WERI-Rb-1 (cell line): ENCODE measurements around the gene CIAO3.

Experiments
- DNase-seq: peaks from one replicate; pipeline ENCODE4 v3.0.0-alpha.2; 2020
- H3K27ac ChIP-seq: fragments of 250-450 bp; sonication (Bioruptor Pico); 2 replicates; pipeline ENCODE4 v1.5.1; 2020; ENCODE audit warnings: mild to moderate bottlenecking, moderate library complexity
- H3K27me3 ChIP-seq: fragments of 250-450 bp; sonication (Bioruptor Pico); 2 replicates; pipeline ENCODE4 v1.5.1; 2021; ENCODE audit warnings: mild to moderate bottlenecking, low read depth, moderate library complexity; ENCODE audit not compliant: insufficient read depth, severe bottlenecking
- H3K36me3 ChIP-seq: fragments of 250-450 bp; sonication (Bioruptor Pico); 2 replicates; pipeline ENCODE4 v1.5.1; 2020; ENCODE audit warnings: mild to moderate bottlenecking, moderate library complexity
- H3K4me3 ChIP-seq: 2 replicates; pipeline ENCODE4 v1.5.1; 2011; ENCODE audit warnings: low read depth, mild to moderate bottlenecking, control low read depth, low read length
- H3K9me3 ChIP-seq: fragments of 250-450 bp; sonication (Bioruptor Pico); 2 replicates; pipeline ENCODE4 v1.5.1; 2021; ENCODE audit warnings: mild to moderate bottlenecking, moderate library complexity; ENCODE audit not compliant: severe bottlenecking
- CTCF ChIP-seq: IDR thresholded peaks from 2 replicates; pipeline ENCODE4 v1.5.1; 2011; ENCODE audit warnings: low read depth, mild to moderate bottlenecking, control low read depth, inconsistent platforms, low read length

Gene CIAO3

GRCh38 chr16:724188-725040 is 16.4 kb downstream of the CIAO3 start:
- Histone ChIP-seq H3K9me3 (no peaks in the 10 kb centered on the region), H3K27ac (no peak overlapping the region), H3K36me3 (peaks cover 6% of the 10 kb centered on the region), H3K27me3 (no peaks in the 10 kb centered on the region), H3K4me3 (no peak overlapping the region)
- no peak for DNase-seq
- no peak for TF ChIP-seq CTCF

- no peak for TF ChIP-seq CTCF
- Histone ChIP-seq H3K9me3 (no peaks in the 10 kb centered on the region), H3K27ac (no peak overlapping the region), H3K27me3 (no peaks in the 10 kb centered on the region), H3K36me3 (peaks cover 6% of the 10 kb centered on the region), H3K4me3 (no peak overlapping the region)
- DNase-seq = no peak
These were observed 17.1 kb downstream of the CIAO3 start for GRCh38 chr16:723695-724094.

GRCh38 chr16:722835-723633 is 17.8 kb downstream of the CIAO3 start:
- DNase-seq = no peak
- Histone ChIP-seq H3K4me3 (no peak overlapping the region), H3K27me3 (no peaks in the 10 kb centered on the region), H3K9me3 (no peaks in the 10 kb centered on the region), H3K27ac (no peak overlapping the region), H3K36me3 (peaks cover 6% of the 10 kb centered on the region)
- TF ChIP-seq CTCF = no peak

GRCh38 chr16:721765-722540 is 18.8 kb downstream of the CIAO3 start:
- Histone ChIP-seq H3K27me3 (no peaks in the 10 kb centered on the region), H3K36me3 (peaks cover 6% of the 10 kb centered on the region), H3K9me3 (no peaks in the 10 kb centered on the region), H3K27ac (peak overlapping the region; percentile 99), H3K4me3 (peak overlapping the region; percentile 29)
- no peak for TF ChIP-seq CTCF
- DNase-seq = no peak

- Histone ChIP-seq H3K9me3 (no peaks in the 10 kb centered on the region), H3K27ac (peak within 1 kb of the TSS; percentile 99), H3K4me3 (peak within 1 kb of the TSS; percentile 73), H3K27me3 (no peaks in the 10 kb centered on the region), H3K36me3 (peaks cover 6% of the 10 kb centered on the region)
- no peak for TF ChIP-seq CTCF
- DNase-seq = peak; percentile 92
These were observed 19.6 kb downstream of the CIAO3 start, which contains the start of gene ANTKMT for GRCh38 chr16:720990-721764. ANTKMT (plus strand) TSS chr16:721146; CDS start chr16:721275, 129 bp downstream.
